NCI-H226 (cell line): ENCODE data around the gene CDO1.

Source experiments
- DNase-seq: peaks from one replicate; pipeline ENCODE4 v3.0.0-alpha.2; 2015

CDO1 gene

DNA sequence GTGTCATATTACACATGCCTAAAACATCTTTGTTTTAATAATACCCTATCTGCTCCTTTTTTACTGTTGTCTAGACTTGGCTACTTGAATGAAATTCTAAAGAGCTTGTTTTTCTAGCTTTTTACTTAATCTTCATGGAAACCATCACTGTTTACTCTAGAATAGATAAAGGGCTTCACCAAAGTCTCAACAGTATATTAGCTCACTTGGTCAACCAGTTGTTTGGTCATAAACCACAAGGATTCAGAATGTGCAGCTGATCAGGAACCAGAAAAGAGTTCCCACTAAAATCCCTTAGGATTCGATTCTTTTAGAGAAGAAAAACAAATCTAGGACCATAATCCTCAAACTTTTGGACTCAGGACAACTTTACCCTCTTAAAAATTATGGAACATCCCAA lies 38.0 kb downstream of the CDO1 start:
- DNase-seq: no peak

DNA sequence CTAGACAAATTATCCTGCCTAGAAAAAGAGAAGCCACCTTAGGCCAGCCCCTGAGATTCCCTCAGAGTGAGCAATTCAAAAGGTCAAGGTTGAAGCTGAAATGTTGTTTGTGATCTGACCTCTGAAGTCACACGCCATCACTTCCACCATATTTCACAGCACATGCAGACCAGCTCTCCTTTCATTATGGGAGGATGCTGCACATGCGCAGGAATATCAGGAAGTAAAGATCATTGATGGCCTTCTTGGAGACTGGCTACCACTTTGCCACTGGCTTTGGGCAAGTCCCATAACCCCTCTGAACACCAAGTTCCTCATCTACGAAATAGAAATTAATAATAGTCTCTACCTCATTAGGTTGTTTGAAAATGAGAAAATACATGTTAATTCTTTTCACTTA lies 39.5 kb downstream of the CDO1 start:
- DNase-seq: no peak

DNA sequence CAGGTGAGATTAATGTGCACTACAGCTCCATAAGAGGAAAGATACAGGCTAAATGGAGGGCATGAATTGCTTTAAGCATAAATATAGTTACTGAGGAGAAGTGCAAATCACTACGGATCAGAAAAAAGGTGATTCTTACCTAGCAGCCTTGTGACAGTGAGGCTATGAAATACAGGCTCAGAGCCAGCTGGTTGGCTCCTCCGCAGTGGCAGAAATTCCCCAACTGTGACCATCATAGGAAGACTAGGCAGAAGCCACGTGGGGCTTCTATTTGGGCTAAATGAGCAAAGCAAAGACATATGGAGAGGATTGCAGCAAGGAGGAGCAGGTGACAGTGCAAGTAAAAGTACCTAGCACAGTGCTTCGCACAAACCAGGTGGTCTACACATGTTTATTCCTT lies 40.5 kb downstream of the CDO1 start:
- no peak for DNase-seq

DNA sequence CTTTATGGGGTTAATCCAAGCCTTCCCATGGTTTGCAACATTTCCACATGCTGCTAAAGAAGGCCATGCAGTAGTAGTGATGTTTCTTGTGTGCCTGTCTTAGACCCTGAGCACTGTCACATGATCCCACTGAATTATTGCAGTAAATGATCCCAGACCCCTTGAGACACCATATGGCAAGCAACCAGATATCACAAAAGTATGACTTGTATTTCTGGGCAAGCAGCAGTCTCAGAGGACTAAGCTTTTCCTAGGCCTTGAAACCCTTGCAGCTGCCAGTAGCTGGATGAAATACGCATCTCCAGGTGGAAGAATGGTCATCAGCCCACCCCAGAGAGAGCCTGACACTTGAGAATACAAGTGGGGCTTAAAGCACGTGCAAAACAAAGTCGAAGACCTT lies 41.8 kb downstream of the CDO1 start:
- DNase-seq: no peak

DNA sequence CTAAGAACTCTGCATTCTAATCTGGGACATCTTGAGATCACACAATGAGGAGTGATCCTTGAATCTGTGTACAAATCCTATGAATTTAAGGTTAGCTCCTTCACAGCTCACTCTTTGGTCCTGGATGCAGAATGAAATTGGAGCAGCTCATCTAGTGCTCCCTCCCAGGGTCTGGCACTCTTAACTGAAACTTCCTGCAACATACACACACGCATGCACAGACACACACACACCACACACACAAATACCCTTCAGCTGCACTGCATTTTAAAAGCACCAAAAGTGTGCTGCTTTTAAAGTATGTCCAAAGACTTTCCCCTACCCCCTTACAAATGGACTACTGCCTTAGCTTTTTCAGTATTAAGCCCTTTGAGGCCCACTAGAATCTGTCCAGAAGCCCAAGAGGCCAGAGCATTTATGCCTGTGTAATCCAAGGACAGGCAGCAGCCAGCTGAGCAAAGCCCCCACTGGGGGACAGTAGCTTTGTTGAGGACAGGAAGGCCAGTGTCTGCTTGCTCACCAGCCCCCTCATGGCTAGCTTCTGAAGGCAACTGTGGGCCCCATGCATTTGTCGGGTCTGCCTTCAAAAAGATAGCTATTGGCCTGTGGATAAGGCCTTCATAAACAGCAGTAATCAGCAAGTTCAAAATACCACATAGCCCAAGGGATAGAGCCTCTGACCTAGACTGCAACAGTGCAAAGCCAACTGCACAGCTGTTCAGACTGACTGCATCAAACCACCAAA lies 43.6 kb downstream of the CDO1 start:
- DNase-seq: no peak

DNA sequence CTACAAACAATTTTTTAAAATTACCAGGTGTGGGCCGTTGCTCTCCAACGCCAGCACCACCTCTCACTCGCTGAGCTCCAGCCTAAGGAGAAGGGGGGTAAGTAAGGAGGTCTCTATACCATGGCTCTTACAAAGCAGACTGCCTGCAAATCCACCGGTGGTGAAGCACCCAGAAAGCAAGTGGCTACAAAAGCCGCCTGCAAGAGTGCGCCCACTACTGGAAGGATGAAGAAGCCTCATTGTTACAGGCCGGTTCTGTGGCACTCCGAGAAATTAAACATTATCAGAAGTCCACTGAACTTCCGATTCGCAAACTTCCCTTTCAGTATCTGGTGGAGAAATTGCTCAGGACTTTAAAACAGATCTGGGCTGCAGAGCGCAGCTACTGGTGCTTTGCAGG lies 46.0 kb downstream of the CDO1 start:
- no peak for DNase-seq

DNA sequence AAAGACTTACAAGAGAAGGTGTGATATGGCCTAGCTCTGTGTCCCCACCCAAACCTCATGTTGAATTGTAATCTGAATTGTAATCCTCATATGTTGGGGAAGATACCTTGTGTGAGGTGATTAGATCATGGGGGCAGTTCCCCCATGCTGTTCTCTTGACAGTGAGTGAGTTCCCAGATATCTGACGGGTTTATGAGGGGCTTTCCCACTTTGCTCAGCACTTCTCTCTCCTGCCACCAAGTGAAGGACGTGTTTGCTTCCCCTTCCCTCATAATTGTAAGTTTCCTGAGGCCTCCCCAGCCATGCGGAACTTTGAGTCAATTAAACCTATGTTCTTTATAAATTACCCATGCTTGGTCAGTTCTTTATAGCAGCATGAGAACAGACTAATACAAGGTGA lies 49.0 kb downstream of the CDO1 start:
- DNase-seq: no peak

DNA sequence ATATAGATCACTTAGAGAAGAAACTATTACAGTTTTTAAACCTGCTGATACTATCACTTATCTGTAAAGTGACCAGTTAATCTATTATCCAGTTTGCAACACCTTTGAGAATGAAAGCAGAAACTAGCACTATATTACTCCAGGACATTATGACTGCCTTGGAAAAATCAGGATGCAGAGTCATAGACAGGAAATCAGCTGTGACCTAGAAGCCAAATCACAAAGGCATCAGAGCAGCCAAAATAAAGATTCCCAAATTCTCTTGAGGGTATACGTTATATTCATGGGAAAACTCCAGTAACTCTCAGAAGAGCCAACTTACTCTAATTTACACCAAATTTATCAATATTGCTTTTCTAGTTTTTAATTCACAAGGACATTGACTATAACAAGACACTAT lies 49.9 kb downstream of the CDO1 start:
- no peak for DNase-seq

DNA sequence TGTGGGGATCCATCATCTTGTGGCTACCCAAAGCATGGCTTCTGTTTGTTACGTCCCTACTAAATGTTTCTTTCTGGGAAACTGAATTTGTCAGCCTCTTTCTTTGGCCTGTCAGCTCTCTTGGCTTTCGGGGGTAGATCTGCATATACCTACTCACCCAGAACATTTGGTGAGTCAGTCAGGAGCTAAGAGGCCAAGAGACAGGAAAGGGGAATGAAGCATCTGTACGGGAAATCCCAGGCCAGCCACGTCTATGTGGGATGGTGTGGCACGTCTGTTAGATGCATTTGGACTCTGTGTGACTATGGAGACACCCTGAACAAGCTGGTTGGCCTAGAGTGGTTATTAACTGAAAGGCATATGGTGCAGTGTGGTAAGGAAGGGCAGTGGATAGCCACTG lies 58.1 kb downstream of the CDO1 start:
- DNase-seq: peak; percentile 11

DNA sequence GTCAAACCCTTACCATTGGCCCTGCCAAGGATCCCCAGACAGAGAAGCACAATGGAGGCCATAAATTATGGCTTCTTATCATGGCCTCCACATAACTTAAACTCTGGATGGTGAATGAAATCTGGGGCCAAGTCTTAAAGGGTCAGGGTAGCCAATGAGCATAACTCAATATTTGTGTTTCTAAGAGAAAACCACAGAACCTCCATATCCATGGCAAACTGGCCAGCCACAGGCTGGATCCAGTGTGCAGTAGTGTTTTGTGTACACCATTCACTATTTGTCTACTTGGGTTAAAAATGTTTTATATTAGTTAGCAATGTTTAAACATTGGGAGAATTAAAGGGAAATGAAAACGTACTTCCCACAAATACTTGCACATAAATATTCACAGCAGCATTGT lies 60.8 kb downstream of the CDO1 start:
- no peak for DNase-seq
